ENCODE data around the gene FAM53B.

Gene FAM53B

GRCh38 chr10:124697443-124697836 is 46.7 kb downstream of the FAM53B start:
- no peak for DNase-seq (ENCODE audit: low spot score)

GRCh38 chr10:124696446-124697392 is 47.5 kb downstream of the FAM53B start:
- DNase-seq (ENCODE audit: low spot score) = no peak

- DNase-seq (ENCODE audit: low spot score) = no peak
These were observed 48.9 kb downstream of the FAM53B start for GRCh38 chr10:124695259-124695658.

- DNase-seq (ENCODE audit: low spot score) = no peak
These were observed 49.5 kb downstream of the FAM53B start for GRCh38 chr10:124694481-124695220.

- DNase-seq (ENCODE audit: low spot score) = peak; percentile 85
These were observed 50.3 kb downstream of the FAM53B start for GRCh38 chr10:124693801-124694416.

GRCh38 chr10:124693396-124693795 is 50.8 kb downstream of the FAM53B start:
- no peak for DNase-seq (ENCODE audit: low spot score)

GRCh38 chr10:124692100-124692446 is 52.1 kb downstream of the FAM53B start:
- DNase-seq (ENCODE audit: low spot score) = no peak

GRCh38 chr10:124691421-124692099 is 52.6 kb downstream of the FAM53B start:
- no peak for DNase-seq (ENCODE audit: low spot score)

GRCh38 chr10:124691002-124691401 is 53.2 kb downstream of the FAM53B start:
- DNase-seq (ENCODE audit: low spot score) = no peak

- DNase-seq (ENCODE audit: low spot score) = no peak
These were observed 54.2 kb downstream of the FAM53B start for GRCh38 chr10:124689911-124690498.

GRCh38 chr10:124688889-124689670 is 55.1 kb downstream of the FAM53B start:
- DNase-seq (ENCODE audit: low spot score) = no peak

- no peak for DNase-seq (ENCODE audit: low spot score)
These were observed 55.8 kb downstream of the FAM53B start for GRCh38 chr10:124688386-124688785.

- peak; percentile 97 for DNase-seq (ENCODE audit: low spot score)
These were observed 57.3 kb downstream of the FAM53B start for GRCh38 chr10:124686707-124687376.

GRCh38 chr10:124685261-124685660 is 58.9 kb downstream of the FAM53B start:
- peak; percentile 79 for DNase-seq (ENCODE audit: low spot score)

GRCh38 chr10:124683814-124684213 is 60.4 kb downstream of the FAM53B start:
- DNase-seq (ENCODE audit: low spot score) = no peak

GRCh38 chr10:124681626-124682552 is 62.3 kb downstream of the FAM53B start:
- DNase-seq (ENCODE audit: low spot score) = no peak

GRCh38 chr10:124681091-124681490 is 63.1 kb downstream of the FAM53B start:
- DNase-seq (ENCODE audit: low spot score) = no peak

- DNase-seq (ENCODE audit: low spot score) = no peak
These were observed 63.5 kb downstream of the FAM53B start for GRCh38 chr10:124680675-124681074.

GRCh38 chr10:124679401-124679800 is 64.8 kb downstream of the FAM53B start:
- no peak for DNase-seq (ENCODE audit: low spot score)
